Suprapubic skin (tissue), 4 donors: ENCODE measurements around the gene RGS16. TPM values are rescaled to one million over a fixed set of nuclear protein-coding genes. Genes with fewer than 3 reads are reported as not detected.
A peak's percentile ranks its signal among the peaks of the same experiment; 100 is the strongest.

ENCODE experiments used
- DNase-seq, 2 donors: peaks; one replicate each; pipeline ENCODE4 v3.0.0-alpha.2; 2019; ENCODE audit warnings: low spot score in 2 of 2
- H3K27ac ChIP-seq: fragments of 200-600 bp; sonication (generic); one replicate; pipeline ENCODE4 v1.5.1; 2019
- H3K27me3 ChIP-seq: fragments of 200-600 bp; sonication (generic); one replicate; pipeline ENCODE4 v1.5.1; 2019
- H3K36me3 ChIP-seq: fragments of 200-600 bp; sonication (generic); one replicate; pipeline ENCODE4 v1.5.1; 2019
- H3K4me1 ChIP-seq: fragments of 200-600 bp; sonication (generic); one replicate; pipeline ENCODE4 v1.5.1; 2019
- H3K4me3 ChIP-seq: fragments of 200-600 bp; sonication (generic); one replicate; pipeline ENCODE4 v1.5.1; 2019; ENCODE audit warnings: mild to moderate bottlenecking
- H3K9me3 ChIP-seq: fragments of 200-600 bp; sonication (generic); one replicate; pipeline ENCODE4 v1.5.1; 2019
- EP300 ChIP-seq: sonication (generic); formaldehyde crosslinking; IDR thresholded peaks from one replicate; pipeline ENCODE4 v1.6.1; 2017; ENCODE audit warnings: antibody characterized with exemption
- POLR2A ChIP-seq, 2 donors: fragments of 450-650 bp; IDR thresholded peaks; one replicate each; pipeline ENCODE4 v1.6.1; 2017; ENCODE audit warnings: antibody characterized with exemption in 2 of 2, mild to moderate bottlenecking in 2 of 2, moderate library complexity in 2 of 2
- POLR2AphosphoS5 ChIP-seq, 3 donors: sonication (generic); formaldehyde crosslinking; IDR thresholded peaks; one replicate each; pipeline ENCODE4 v1.6.1; 2017; ENCODE audit warnings: antibody characterized with exemption in 3 of 3
- WGBS: methylation state at CpG from one replicate; pipeline ENCODE4 v1.1.5; 2018; 5-methylcytosine and 5-hydroxymethylcytosine counted together
- total RNA-seq, 4 donors: library from RNA; depleted of rRNA; stranded (reverse); fragments of >200 nt; gene quantifications; one replicate each; pipeline ENCODE4 v1.1.0, GENCODE V29; 2016
- TF ChIP-seq, protein P1 (sequence below), 2 donors: fragments of 200-600 bp in 1 of 2; fragments of 450-650 bp in 1 of 2; sonication (generic) in 1 of 2; IDR thresholded peaks; one replicate each; pipeline ENCODE4 v1.5.1; 2016 to 2019; ENCODE audit warnings: antibody characterized with exemption in 2 of 2, mild to moderate bottlenecking in 1 of 2, moderate library complexity in 1 of 2

The RGS16 gene
- total RNA-seq, 4 donors from 2014 or later, result 0.40 to 3.6 (median 1.8) TPM

GRCh38 chr1:182588500-182589396, 15.4 kb downstream of the RGS16 start, which contains the start of gene RNASEL:
TSS of gene RNASEL (minus strand) at chr1:182589256. CDS start at chr1:182586806, 2,450 bp downstream.
- Histone ChIP-seq H3K9me3 (no peaks in the 10 kb centered on the region), H3K27me3 (no peaks in the 10 kb centered on the region), H3K36me3 (no peaks in the 10 kb centered on the region), H3K27ac (peak within 1 kb of the TSS; percentile 94), H3K4me3 (peak within 1 kb of the TSS; percentile 64), H3K4me1 (peaks cover 19% of the 10 kb centered on the region)
- peak; percentile 85 to 90 for DNase-seq
- TF ChIP-seq, protein P1, sequence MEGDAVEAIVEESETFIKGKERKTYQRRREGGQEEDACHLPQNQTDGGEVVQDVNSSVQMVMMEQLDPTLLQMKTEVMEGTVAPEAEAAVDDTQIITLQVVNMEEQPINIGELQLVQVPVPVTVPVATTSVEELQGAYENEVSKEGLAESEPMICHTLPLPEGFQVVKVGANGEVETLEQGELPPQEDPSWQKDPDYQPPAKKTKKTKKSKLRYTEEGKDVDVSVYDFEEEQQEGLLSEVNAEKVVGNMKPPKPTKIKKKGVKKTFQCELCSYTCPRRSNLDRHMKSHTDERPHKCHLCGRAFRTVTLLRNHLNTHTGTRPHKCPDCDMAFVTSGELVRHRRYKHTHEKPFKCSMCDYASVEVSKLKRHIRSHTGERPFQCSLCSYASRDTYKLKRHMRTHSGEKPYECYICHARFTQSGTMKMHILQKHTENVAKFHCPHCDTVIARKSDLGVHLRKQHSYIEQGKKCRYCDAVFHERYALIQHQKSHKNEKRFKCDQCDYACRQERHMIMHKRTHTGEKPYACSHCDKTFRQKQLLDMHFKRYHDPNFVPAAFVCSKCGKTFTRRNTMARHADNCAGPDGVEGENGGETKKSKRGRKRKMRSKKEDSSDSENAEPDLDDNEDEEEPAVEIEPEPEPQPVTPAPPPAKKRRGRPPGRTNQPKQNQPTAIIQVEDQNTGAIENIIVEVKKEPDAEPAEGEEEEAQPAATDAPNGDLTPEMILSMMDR (IDR thresholded peaks at IDR 0.05), result no peak
- no peak for TF ChIP-seq POLR2A (IDR thresholded peaks at IDR 0.05)
- peak in 1 of 3 donors; percentile 25 for TF ChIP-seq POLR2AphosphoS5 (IDR thresholded peaks at IDR 0.05)
- WGBS, result 2% methylated on average over 20 of the region's 20 CpGs

- H3K27ac ChIP-seq, result peak overlapping the region; percentile 94
- WGBS, result 37% methylated on average over 4 of the region's 4 CpGs
- no peak for DNase-seq
- TF ChIP-seq POLR2A (IDR thresholded peaks at IDR 0.05) (no peak), POLR2AphosphoS5 (IDR thresholded peaks at IDR 0.05) (no peak), EP300 (no peak)
- TF ChIP-seq, protein P1 (IDR thresholded peaks at IDR 0.05), result no peak
- peaks cover 7% of the 10 kb centered on the region for H3K36me3 ChIP-seq
- H3K4me1 ChIP-seq, result peaks cover 19% of the 10 kb centered on the region
- no peaks in the 10 kb centered on the region for H3K27me3 ChIP-seq
- peak overlapping the region; percentile 64 for H3K4me3 ChIP-seq
- H3K9me3 ChIP-seq, result no peaks in the 10 kb centered on the region
Observed at GRCh38 chr1:182587666-182588499, 16.3 kb downstream of the RGS16 start.

DNA sequence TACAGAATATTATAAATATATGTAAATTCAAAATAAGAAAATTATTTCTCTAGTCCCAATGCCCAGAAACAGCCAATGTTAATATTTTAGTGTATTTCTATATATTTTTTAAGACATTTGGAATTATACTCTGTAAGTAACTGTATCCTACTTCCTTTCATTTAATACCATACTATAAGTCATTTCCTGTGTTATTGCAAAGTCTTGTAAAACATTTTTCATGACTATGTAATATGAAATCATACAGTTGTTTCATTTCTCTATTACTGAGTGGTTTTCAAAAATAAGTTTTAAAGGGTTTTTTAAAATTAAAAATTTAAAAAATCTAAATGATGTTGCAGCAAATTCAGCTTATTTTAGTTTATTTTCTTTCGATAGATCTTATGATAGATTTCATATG, 17.1 kb downstream of the RGS16 start:
- 0% methylated on average over 1 of the region's 1 CpG for WGBS
- H3K4me1 ChIP-seq, result peaks cover 19% of the 10 kb centered on the region
- no peaks in the 10 kb centered on the region for H3K27me3 ChIP-seq
- DNase-seq, result no peak
- peaks cover 7% of the 10 kb centered on the region for H3K36me3 ChIP-seq
- H3K27ac ChIP-seq, result no peak overlapping the region
- H3K9me3 ChIP-seq, result no peaks in the 10 kb centered on the region
- TF ChIP-seq EP300, result no peak
- H3K4me3 ChIP-seq, result no peak overlapping the region

GRCh38 chr1:182586380-182586779, 17.8 kb downstream of the RGS16 start:
- Histone ChIP-seq H3K4me3 (no peak overlapping the region), H3K4me1 (peaks cover 19% of the 10 kb centered on the region), H3K9me3 (no peaks in the 10 kb centered on the region), H3K27me3 (no peaks in the 10 kb centered on the region), H3K27ac (no peak overlapping the region), H3K36me3 (peaks cover 13% of the 10 kb centered on the region)
- 92% methylated on average over 11 of the region's 11 CpGs for WGBS
- TF ChIP-seq POLR2AphosphoS5 (IDR thresholded peaks at IDR 0.05) (no peak), POLR2A (IDR thresholded peaks at IDR 0.05) (no peak), EP300 (no peak)
- TF ChIP-seq, protein P1 (IDR thresholded peaks at IDR 0.05), result no peak
- no peak for DNase-seq

- no peak for DNase-seq
- TF ChIP-seq POLR2A (IDR thresholded peaks at IDR 0.05) (no peak), POLR2AphosphoS5 (IDR thresholded peaks at IDR 0.05) (no peak), EP300 (no peak)
- TF ChIP-seq, protein P1 (IDR thresholded peaks at IDR 0.05), result no peak
- Histone ChIP-seq H3K9me3 (no peaks in the 10 kb centered on the region), H3K4me1 (peaks cover 19% of the 10 kb centered on the region), H3K27ac (no peak overlapping the region), H3K4me3 (no peak overlapping the region), H3K36me3 (peaks cover 26% of the 10 kb centered on the region), H3K27me3 (no peaks in the 10 kb centered on the region)
- 94% methylated on average over 4 of the region's 4 CpGs for WGBS
Observed at GRCh38 chr1:182584746-182585145, 19.4 kb downstream of the RGS16 start.
